Glutamatergic neuron (in vitro differentiated cells): ENCODE measurements around the gene PFDN5. TPM values are rescaled to one million over a fixed set of nuclear protein-coding genes. Genes with fewer than 3 reads are reported as not detected.

Experiments
- DNase-seq: peaks from one replicate; pipeline ENCODE4 v3.0.0; 2022
- H3K27ac Mint-ChIP-seq: one replicate; pipeline ENCODE4 v1.8.0; 2020; ENCODE audit warnings: mild to moderate bottlenecking, mixed read lengths, inconsistent platforms; ENCODE audit not compliant: unreplicated experiment
- H3K27me3 Mint-ChIP-seq: one replicate; pipeline ENCODE4 v1.8.0; 2020; ENCODE audit warnings: mild to moderate bottlenecking, moderate library complexity, mixed read lengths, inconsistent platforms; ENCODE audit not compliant: unreplicated experiment
- H3K36me3 Mint-ChIP-seq: one replicate; pipeline ENCODE4 v1.8.0; 2020; ENCODE audit warnings: mild to moderate bottlenecking, mixed read lengths, inconsistent platforms; ENCODE audit not compliant: unreplicated experiment
- H3K4me1 Mint-ChIP-seq: one replicate; pipeline ENCODE4 v1.8.0; 2020; ENCODE audit warnings: mild to moderate bottlenecking, low read depth, mixed read lengths, inconsistent platforms; ENCODE audit not compliant: unreplicated experiment
- H3K4me3 Mint-ChIP-seq: one replicate; pipeline ENCODE4 v1.8.0; 2020; ENCODE audit warnings: mild to moderate bottlenecking, mixed read lengths, inconsistent platforms; ENCODE audit not compliant: unreplicated experiment
- H3K9me3 Mint-ChIP-seq: one replicate; pipeline ENCODE4 v1.8.0; 2020; ENCODE audit warnings: mild to moderate bottlenecking, moderate library complexity, mixed read lengths, inconsistent platforms; ENCODE audit not compliant: unreplicated experiment
- total RNA-seq: library from RNA; stranded (reverse); fragmentation: NEBNext Ultra II Directional; extraction: Animal tissue kit (Norgen Biotek cat#: 25700); gene quantifications from one replicate; pipeline ENCODE4 v1.2.1, GENCODE V29; 2021; ENCODE audit not compliant: unreplicated experiment
- TF ChIP-seq, protein P1 (sequence below): fragments of 200-600 bp; sonication (generic); IDR thresholded peaks from one replicate; pipeline ENCODE4 v1.5.0; 2021; ENCODE audit not compliant: partially characterized antibody, unreplicated experiment

The PFDN5 gene
- total RNA-seq, 1 donor from 2014 or later = 292 TPM

DNA sequence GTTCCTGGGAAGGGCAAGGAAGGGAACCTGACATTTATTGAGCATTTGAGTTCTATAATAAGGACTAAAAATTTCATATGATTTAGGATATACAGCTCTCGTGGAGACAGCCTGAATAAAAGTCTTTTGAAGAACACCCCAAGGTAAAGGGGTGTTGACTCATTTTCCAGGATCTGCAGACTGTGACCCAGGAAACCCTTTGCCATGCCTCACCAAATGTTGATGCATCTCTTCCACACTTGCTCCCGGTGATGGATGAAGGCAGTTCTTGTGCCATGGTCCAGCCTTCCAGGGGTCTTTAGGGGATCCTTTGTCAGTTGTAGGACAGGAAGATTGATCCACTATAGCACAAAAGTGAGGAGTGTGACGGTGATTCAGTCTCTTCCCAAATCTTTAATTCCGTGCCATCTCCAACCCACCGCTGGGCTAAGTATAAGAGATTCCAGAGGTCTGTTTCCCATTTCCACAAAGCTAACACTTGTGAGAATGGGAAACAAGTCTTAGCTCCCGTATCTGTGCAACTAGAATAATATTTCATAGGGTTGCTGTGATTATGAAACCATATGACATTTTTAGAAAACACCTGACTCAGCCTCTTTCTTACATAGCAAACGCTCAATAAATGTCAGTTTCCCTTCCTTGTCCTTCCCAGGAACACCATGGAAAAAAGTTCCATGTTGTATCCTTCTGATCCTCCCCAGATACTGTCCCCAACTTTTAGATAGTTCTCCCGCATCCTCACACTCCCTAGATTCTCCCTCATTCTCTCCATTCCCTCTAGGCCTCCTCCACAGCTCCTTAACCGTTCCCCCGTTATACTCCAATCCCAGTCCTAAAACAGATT lies 25.2 kb downstream of the PFDN5 start:
- H3K9me3 Mint-ChIP-seq = peaks cover 5% of the 10 kb centered on the region
- H3K4me1 Mint-ChIP-seq = peaks cover 12% of the 10 kb centered on the region
- peak overlapping the region; percentile 91 for H3K4me3 Mint-ChIP-seq
- peak overlapping the region; percentile 98 for H3K27ac Mint-ChIP-seq
- H3K36me3 Mint-ChIP-seq = no peaks in the 10 kb centered on the region
- no peak for DNase-seq
- peaks cover 4% of the 10 kb centered on the region for H3K27me3 Mint-ChIP-seq
- TF ChIP-seq, protein P1, sequence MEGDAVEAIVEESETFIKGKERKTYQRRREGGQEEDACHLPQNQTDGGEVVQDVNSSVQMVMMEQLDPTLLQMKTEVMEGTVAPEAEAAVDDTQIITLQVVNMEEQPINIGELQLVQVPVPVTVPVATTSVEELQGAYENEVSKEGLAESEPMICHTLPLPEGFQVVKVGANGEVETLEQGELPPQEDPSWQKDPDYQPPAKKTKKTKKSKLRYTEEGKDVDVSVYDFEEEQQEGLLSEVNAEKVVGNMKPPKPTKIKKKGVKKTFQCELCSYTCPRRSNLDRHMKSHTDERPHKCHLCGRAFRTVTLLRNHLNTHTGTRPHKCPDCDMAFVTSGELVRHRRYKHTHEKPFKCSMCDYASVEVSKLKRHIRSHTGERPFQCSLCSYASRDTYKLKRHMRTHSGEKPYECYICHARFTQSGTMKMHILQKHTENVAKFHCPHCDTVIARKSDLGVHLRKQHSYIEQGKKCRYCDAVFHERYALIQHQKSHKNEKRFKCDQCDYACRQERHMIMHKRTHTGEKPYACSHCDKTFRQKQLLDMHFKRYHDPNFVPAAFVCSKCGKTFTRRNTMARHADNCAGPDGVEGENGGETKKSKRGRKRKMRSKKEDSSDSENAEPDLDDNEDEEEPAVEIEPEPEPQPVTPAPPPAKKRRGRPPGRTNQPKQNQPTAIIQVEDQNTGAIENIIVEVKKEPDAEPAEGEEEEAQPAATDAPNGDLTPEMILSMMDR = no peak

DNA sequence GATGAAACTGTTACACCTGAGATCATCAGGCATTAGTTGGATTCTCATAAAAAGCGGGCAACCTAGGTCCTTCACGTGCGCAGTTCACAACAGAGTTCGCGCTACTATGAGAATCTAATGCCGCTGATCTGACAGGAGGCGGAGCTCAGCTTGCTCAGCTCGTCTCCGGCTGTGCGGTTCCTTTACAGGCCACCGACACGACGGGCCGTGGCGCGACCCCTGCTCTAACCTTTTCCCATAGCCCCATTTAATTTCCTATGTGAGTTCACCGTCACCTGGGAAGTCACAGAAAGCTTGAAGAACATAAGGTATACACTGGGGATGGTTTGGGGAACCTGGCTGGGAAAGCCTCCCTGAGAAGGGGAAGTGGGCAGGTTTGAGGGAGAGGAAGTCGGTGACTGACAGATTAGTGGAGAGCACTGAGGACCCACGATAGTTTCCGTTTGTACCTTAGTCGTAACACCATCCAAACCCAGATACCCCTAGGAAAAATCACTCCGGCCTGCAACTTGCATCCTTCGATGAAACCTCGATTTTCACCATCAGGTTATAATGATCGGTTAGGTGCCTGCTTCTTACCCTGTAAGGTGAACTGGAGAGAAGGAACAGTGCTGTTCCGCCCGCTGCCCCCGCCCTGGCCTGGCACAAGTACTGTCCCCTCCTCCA lies 28.9 kb downstream of the PFDN5 start:
- H3K9me3 Mint-ChIP-seq = peaks cover 4% of the 10 kb centered on the region
- peak; percentile 43 for DNase-seq
- peak overlapping the region; percentile 46 for H3K27ac Mint-ChIP-seq
- TF ChIP-seq, protein P1 = no peak
- H3K4me3 Mint-ChIP-seq = peak overlapping the region; percentile 85
- no peaks in the 10 kb centered on the region for H3K36me3 Mint-ChIP-seq
- H3K4me1 Mint-ChIP-seq = peaks cover 12% of the 10 kb centered on the region
- H3K27me3 Mint-ChIP-seq = peaks cover 19% of the 10 kb centered on the region

DNA sequence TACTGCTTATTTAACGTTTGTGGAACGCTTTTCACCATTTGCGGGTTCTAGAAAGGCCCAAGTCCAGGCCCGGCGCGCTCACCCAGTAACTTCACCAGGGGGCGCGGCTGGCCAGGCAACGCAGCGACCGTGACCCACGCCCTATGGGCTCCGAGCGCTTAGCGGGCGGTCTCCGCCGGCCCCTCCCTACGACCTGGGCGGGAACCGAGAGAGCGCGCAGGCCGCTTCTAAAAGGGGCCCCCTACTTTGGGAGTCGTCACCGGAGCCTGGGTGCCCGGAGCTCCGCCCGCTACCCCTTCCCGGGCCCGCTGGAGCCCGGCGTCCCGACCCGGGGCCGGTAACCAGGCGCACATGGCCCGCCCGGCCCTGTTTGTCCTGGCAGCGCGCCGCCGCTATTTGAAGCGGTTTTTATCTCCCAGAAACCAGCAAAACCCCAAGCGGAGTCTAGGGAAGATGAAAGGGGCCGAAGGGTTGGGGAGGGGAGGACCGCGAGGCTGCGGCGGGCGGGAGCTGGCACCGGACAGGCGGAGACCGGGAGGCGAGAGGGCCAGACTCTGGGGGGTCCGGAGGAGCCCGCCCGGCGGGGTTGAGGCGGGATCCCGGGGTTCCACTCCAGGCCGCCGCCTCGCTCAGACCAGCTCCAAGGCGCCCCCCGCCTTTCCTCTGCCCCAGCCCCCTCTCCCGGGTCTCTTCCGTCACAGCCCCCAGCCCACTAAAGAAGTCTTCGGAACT lies 29.6 kb downstream of the PFDN5 start:
- TF ChIP-seq, protein P1 = peak; percentile 66
- Mint-ChIP-seq H3K27ac (peak overlapping the region; percentile 46), H3K27me3 (peaks cover 21% of the 10 kb centered on the region), H3K4me1 (peaks cover 12% of the 10 kb centered on the region), H3K36me3 (no peaks in the 10 kb centered on the region), H3K4me3 (peak overlapping the region; percentile 85), H3K9me3 (peaks cover 4% of the 10 kb centered on the region)
- peak; percentile 91 for DNase-seq

DNA sequence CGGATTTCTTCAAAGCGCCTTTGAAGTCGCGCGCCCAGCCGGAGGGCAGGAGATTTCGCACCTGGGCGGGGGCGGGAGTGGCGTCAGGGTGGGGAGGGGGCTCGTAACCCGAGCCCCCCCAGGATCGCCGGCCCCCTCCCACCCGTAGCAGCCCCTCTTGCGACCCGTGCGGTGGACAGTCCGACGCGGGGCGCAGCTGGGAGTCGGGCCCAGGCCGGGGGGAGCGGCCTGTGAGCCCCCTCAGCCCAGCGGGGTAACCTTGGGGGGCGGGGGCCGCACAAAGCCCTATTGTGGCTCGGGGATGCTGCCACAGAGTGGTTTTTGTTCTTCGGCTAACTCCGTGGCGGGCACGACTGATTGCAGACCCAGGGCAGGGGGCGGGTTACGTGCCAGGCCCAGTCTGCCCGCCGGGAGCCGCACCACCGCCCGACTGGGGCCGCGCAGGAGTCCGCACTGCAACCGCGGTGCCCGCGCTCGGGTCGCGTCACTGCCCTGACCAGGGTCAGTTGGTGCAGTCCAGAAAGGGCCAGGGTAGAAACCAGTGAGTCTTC lies 30.2 kb downstream of the PFDN5 start:
- Mint-ChIP-seq H3K27me3 (peaks cover 23% of the 10 kb centered on the region), H3K9me3 (peaks cover 7% of the 10 kb centered on the region), H3K27ac (no peak overlapping the region), H3K36me3 (no peaks in the 10 kb centered on the region), H3K4me3 (peak overlapping the region; percentile 80), H3K4me1 (peaks cover 10% of the 10 kb centered on the region)
- peak; percentile 46 for DNase-seq
- TF ChIP-seq, protein P1 = no peak
